SK-N-SH treated with all-trans-retinoic acid at 6 μM for 48 hours (cell line): Measurements from ENCODE around the gene NQO1.

ENCODE experiments used
- ARNTL ChIP-seq: fragments of 450-650 bp; formaldehyde crosslinking; IDR thresholded peaks from 2 replicates; pipeline ENCODE4 v1.5.0; 2020; ENCODE audit warnings: low read depth, mild to moderate bottlenecking, moderate library complexity, borderline replicate concordance
- RARB ChIP-seq: fragments of 250-450 bp; sonication (Bioruptor Pico); IDR thresholded peaks from 2 replicates; pipeline ENCODE4 v1.8.0; 2021; ENCODE audit warnings: mild to moderate bottlenecking, moderate library complexity
- ZNF70 ChIP-seq: fragments of 450-650 bp; formaldehyde crosslinking; IDR thresholded peaks from 2 replicates; pipeline ENCODE4 v1.5.0; 2020; ENCODE audit warnings: mild to moderate bottlenecking, moderate library complexity

GRCh38 chr16:69724981-69725479 is 1.3 kb downstream of the NQO1 start:
- TF ChIP-seq RARB (CRISPR knock-in tag) (no peak), ZNF70 (CRISPR knock-in tag) (no peak), ARNTL (no peak)
